Mesenchymal stem cell (in vitro differentiated cells and primary cell): ENCODE data around the gene OAF.

Experiments used
- DNase-seq: peaks from one replicate; pipeline ENCODE4 v3.0.0-alpha.2; 2013
- H2AFZ ChIP-seq: one replicate; pipeline ENCODE4 v1.6.1; 2013; ENCODE audit warnings: low read depth, mild to moderate bottlenecking, control low read depth, inconsistent platforms, low read length, moderate library complexity
- H2AK5ac ChIP-seq: 2 replicates; pipeline ENCODE4 v1.6.1; 2013; ENCODE audit warnings: low read length, moderate library complexity, mild to moderate bottlenecking, inconsistent platforms; ENCODE audit not compliant: severe bottlenecking
- H2BK120ac ChIP-seq: one replicate; pipeline ENCODE4 v1.6.1; 2013; ENCODE audit warnings: low read depth, mild to moderate bottlenecking, inconsistent platforms, low read length, moderate library complexity
- H2BK12ac ChIP-seq, 2 experiments: one replicate each; pipeline ENCODE4 v1.6.1; 2013; ENCODE audit warnings: inconsistent platforms in 2 of 2, low read length in 2 of 2, mild to moderate bottlenecking in 2 of 2, moderate library complexity in 2 of 2, control low read depth in 1 of 2
- H2BK15ac ChIP-seq: one replicate; pipeline ENCODE4 v1.6.1; 2013; ENCODE audit warnings: mild to moderate bottlenecking, low read depth, inconsistent platforms; ENCODE audit not compliant: poor library complexity, severe bottlenecking
- H2BK5ac ChIP-seq: 2 replicates; pipeline ENCODE4 v1.6.1; 2013; ENCODE audit warnings: low read depth, mild to moderate bottlenecking, low read length, control low read depth, inconsistent platforms; ENCODE audit not compliant: poor library complexity, severe bottlenecking
- H3K14ac ChIP-seq, 2 experiments: one replicate each; pipeline ENCODE4 v1.6.1; 2013; ENCODE audit warnings: inconsistent platforms in 2 of 2, low read length in 2 of 2, control low read depth in 1 of 2, mild to moderate bottlenecking in 1 of 2, moderate library complexity in 1 of 2
- H3K18ac ChIP-seq, 2 experiments: one replicate each; pipeline ENCODE4 v1.6.1; 2013; ENCODE audit warnings: inconsistent platforms in 2 of 2, low read length in 2 of 2, control low read depth in 1 of 2, low read depth in 1 of 2, mild to moderate bottlenecking in 1 of 2
- H3K23ac ChIP-seq, 2 experiments: one replicate each; pipeline ENCODE4 v1.6.1; 2013; ENCODE audit warnings: inconsistent platforms in 2 of 2, low read length in 2 of 2, mild to moderate bottlenecking in 2 of 2, moderate library complexity in 2 of 2, control low read depth in 1 of 2
- H3K27ac ChIP-seq: 2 replicates; pipeline ENCODE4 v1.5.1; 2013; ENCODE audit warnings: mild to moderate bottlenecking, moderate library complexity, low read length, control low read depth, inconsistent platforms; ENCODE audit not compliant: poor library complexity, severe bottlenecking
- H3K27me3 ChIP-seq, 2 experiments: 2 replicates each; pipeline versions ENCODE4 v1.6.1 to v1.7.0; 2013; ENCODE audit warnings: low read length in 2 of 2, mild to moderate bottlenecking in 2 of 2, moderate library complexity in 2 of 2, control low read depth in 1 of 2, inconsistent platforms in 1 of 2; ENCODE audit not compliant: control insufficient read depth in 1 of 2, insufficient read depth in 1 of 2
- H3K36me3 ChIP-seq, 2 experiments: 2 replicates each; pipeline versions ENCODE4 v1.6.1 to v1.7.0; 2013; ENCODE audit warnings: low read length in 2 of 2, control low read depth in 1 of 2, inconsistent platforms in 1 of 2, low read depth in 1 of 2, mild to moderate bottlenecking in 1 of 2; ENCODE audit not compliant: insufficient read depth in 2 of 2, control insufficient read depth in 1 of 2
- H3K4ac ChIP-seq, 2 experiments: one replicate each; pipeline ENCODE4 v1.6.1; 2013; ENCODE audit warnings: inconsistent platforms in 2 of 2, low read length in 2 of 2, mild to moderate bottlenecking in 2 of 2, moderate library complexity in 2 of 2, control low read depth in 1 of 2, low read depth in 1 of 2
- H3K4me1 ChIP-seq: 2 replicates; pipeline ENCODE4 v1.6.1; 2013; ENCODE audit warnings: low read depth, low read length, control low read depth; ENCODE audit not compliant: control insufficient read depth, insufficient read depth
- H3K4me2 ChIP-seq: 2 replicates; pipeline ENCODE4 v1.6.1; 2013; ENCODE audit warnings: low read length, mild to moderate bottlenecking, inconsistent platforms; ENCODE audit not compliant: poor library complexity, severe bottlenecking
- H3K4me3 ChIP-seq, 2 experiments: 2 replicates each; pipeline versions ENCODE4 v1.5.1 to v1.7.0; 2013; ENCODE audit warnings: low read length in 2 of 2, mild to moderate bottlenecking in 2 of 2, control low read depth in 1 of 2, low read depth in 1 of 2; ENCODE audit not compliant: insufficient read depth in 1 of 2
- H3K79me1 ChIP-seq: replicated peaks from 2 replicates; pipeline ENCODE4 v1.6.1; 2013; ENCODE audit warnings: mild to moderate bottlenecking, control low read depth, low read length, inconsistent platforms; ENCODE audit not compliant: poor library complexity, severe bottlenecking
- H3K9ac ChIP-seq: 2 replicates; pipeline ENCODE4 v1.7.0; 2013; ENCODE audit warnings: mild to moderate bottlenecking, low read length, moderate library complexity
- H3K9me3 ChIP-seq: 2 replicates; pipeline ENCODE4 v1.7.0; 2013; ENCODE audit warnings: mild to moderate bottlenecking, low read length; ENCODE audit not compliant: control insufficient read depth
- H4K8ac ChIP-seq: one replicate; pipeline ENCODE4 v1.6.1; 2013; ENCODE audit warnings: inconsistent platforms, mild to moderate bottlenecking, low read length, moderate library complexity
- H4K91ac ChIP-seq: one replicate; pipeline ENCODE4 v1.6.1; 2013; ENCODE audit warnings: mild to moderate bottlenecking, low read length, inconsistent platforms
- WGBS: methylation state at CpG from one replicate; pipeline ENCODE4 v1.1.7; 2013; ENCODE audit warnings: mixed read lengths; 5-methylcytosine and 5-hydroxymethylcytosine counted together

OAF gene

DNA sequence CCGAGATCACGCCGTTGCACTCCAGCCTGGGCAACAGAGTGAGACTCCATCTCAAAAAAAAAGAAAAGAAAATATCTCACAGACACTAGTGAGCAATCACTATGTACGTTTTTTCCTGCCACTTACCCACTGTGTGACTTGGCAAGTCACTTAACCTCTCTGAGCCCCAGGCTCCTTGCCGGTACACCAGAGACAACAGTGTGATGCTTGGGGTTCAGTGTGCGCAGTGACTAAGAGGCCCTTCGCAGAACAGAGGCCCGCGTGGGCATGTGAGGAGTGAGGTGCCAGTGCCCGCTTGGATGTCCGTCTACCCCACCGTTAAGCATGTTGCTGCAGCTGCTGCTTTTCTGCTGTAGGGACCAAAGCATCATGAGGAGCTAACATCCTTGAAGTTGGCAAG, 6.7 kb downstream of the OAF start:
- 95% methylated on average over 12 of the region's 12 CpGs for WGBS

DNA sequence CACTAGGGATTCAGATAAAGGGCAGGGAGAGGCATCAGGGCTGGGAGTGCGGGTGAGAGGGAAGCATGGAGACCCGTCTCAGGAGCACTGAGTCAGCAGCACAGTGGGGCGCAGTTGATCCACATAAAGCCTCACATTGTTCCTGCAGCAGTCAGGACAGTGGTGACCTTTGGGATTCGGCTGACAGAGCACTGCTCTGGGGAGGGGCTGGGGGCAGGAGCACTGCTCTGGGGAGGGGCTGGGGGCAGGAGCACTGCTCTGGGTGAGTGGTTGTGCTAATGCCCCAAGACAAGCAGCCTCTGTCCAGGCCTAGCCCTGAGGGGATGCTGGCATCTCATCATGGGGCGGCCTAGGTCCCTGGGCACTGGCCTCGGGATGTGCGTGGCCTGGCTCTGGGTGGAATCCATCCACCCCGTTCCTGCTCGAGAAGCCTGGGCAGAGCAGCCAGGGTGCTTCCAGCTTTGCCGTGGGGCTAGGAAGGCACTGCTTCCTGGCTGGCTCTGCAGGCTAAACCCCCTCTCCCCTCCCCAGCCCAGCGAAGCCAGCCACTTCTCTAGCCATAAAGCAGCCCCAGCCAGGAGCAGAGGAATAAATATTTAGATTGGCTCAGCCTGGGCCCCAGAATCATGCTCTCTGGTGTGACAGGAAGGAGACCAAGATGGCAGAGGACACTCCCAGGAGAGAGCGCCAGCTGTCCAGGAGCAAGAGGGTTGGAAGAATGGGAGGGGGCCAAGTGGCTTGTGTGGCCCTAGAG, 7.3 kb downstream of the OAF start:
- no peak overlapping the region for H2BK15ac ChIP-seq
- peak overlapping the region; percentile 79 to 85 for H3K18ac ChIP-seq
- no peak for DNase-seq
- H3K9me3 ChIP-seq, result no peaks in the 10 kb centered on the region
- peak overlapping the region; percentile 2 for H2BK120ac ChIP-seq
- H3K27me3 ChIP-seq, result no peaks in the 10 kb centered on the region
- H2AFZ ChIP-seq, result no peak overlapping the region
- H3K4me1 ChIP-seq, result peaks cover 41% of the 10 kb centered on the region
- peak overlapping the region in 1 of 2 experiments; percentile 75 for H3K23ac ChIP-seq
- WGBS, result 60% methylated on average over 11 of the region's 12 CpGs
- peak overlapping the region; percentile 53 for H4K91ac ChIP-seq
- H3K4ac ChIP-seq, result peak overlapping the region; percentile 66 to 69
- H3K4me3 ChIP-seq, result no peak overlapping the region
- peak overlapping the region; percentile 77 for H3K9ac ChIP-seq
- no peak overlapping the region for H3K4me2 ChIP-seq
- no peak overlapping the region for H2AK5ac ChIP-seq
- H3K79me1 ChIP-seq, result peaks cover 43% of the 10 kb centered on the region
- peak overlapping the region; percentile 23 to 29 for H2BK12ac ChIP-seq
- H2BK5ac ChIP-seq, result no peak overlapping the region
- peak overlapping the region in 1 of 2 experiments; percentile 68 for H3K14ac ChIP-seq
- H4K8ac ChIP-seq, result peak overlapping the region; percentile 76
- H3K27ac ChIP-seq, result no peak overlapping the region
- H3K36me3 ChIP-seq, result peaks cover 16 to 66% of the 10 kb centered on the region in 2 experiments

More for the DNA sequence above, 6.7 kb downstream of the OAF start:
- Histone ChIP-seq H2BK120ac (no peak overlapping the region), H3K36me3 (peaks cover 14 to 62% of the 10 kb centered on the region in 2 experiments), H3K4me1 (peaks cover 46% of the 10 kb centered on the region), H3K4ac (peak overlapping the region in 1 of 2 experiments; percentile 44), H3K9me3 (no peaks in the 10 kb centered on the region), H3K23ac (peak overlapping the region in 1 of 2 experiments; percentile 75), H3K79me1 (peaks cover 46% of the 10 kb centered on the region), H4K91ac (peak overlapping the region; percentile 53), H3K27me3 (no peaks in the 10 kb centered on the region), H2AFZ (no peak overlapping the region), H2BK12ac (peak overlapping the region; percentile 17 to 29), H2BK5ac (no peak overlapping the region), H3K4me2 (no peak overlapping the region), H2BK15ac (no peak overlapping the region), H3K14ac (peak overlapping the region in 1 of 2 experiments; percentile 23), H4K8ac (no peak overlapping the region), H3K9ac (peak overlapping the region; percentile 16), H2AK5ac (no peak overlapping the region), H3K4me3 (no peak overlapping the region), H3K18ac (peak overlapping the region in 1 of 2 experiments; percentile 85), H3K27ac (no peak overlapping the region)
- no peak for DNase-seq

DNA sequence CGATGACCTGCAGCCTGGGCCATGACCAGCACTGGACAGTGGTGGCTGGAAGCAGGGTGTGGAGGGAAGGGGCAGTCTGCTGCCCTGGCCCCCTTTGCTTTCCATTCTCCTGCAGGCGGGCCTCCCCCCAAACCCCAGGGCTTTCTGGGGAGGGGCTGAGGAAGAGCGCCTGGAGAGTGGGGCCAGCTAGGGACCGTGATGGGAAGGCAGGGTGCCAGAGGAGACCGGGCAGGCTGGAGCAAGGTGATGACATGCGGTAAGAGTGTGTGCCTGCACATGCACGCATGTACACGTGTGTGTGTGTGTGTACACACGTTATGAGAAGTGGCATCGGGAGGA, 7.8 kb downstream of the OAF start:
- Histone ChIP-seq H3K14ac (peak overlapping the region in 1 of 2 experiments; percentile 68), H3K9me3 (no peaks in the 10 kb centered on the region), H3K9ac (peak overlapping the region; percentile 77), H3K27me3 (no peaks in the 10 kb centered on the region), H3K36me3 (peaks cover 16 to 71% of the 10 kb centered on the region in 2 experiments), H3K27ac (no peak overlapping the region), H3K4me1 (peaks cover 38% of the 10 kb centered on the region), H2BK12ac (peak overlapping the region in 1 of 2 experiments; percentile 23), H2AFZ (no peak overlapping the region), H2BK120ac (no peak overlapping the region), H4K91ac (peak overlapping the region; percentile 44), H3K4me2 (no peak overlapping the region), H2BK15ac (no peak overlapping the region), H3K4me3 (no peak overlapping the region), H3K79me1 (peaks cover 38% of the 10 kb centered on the region), H3K18ac (peak overlapping the region in 1 of 2 experiments; percentile 35), H3K4ac (no peak overlapping the region), H2AK5ac (no peak overlapping the region), H4K8ac (peak overlapping the region; percentile 76), H2BK5ac (no peak overlapping the region), H3K23ac (no peak overlapping the region)
- 87% methylated on average over 10 of the region's 10 CpGs for WGBS
- DNase-seq, result no peak

DNA sequence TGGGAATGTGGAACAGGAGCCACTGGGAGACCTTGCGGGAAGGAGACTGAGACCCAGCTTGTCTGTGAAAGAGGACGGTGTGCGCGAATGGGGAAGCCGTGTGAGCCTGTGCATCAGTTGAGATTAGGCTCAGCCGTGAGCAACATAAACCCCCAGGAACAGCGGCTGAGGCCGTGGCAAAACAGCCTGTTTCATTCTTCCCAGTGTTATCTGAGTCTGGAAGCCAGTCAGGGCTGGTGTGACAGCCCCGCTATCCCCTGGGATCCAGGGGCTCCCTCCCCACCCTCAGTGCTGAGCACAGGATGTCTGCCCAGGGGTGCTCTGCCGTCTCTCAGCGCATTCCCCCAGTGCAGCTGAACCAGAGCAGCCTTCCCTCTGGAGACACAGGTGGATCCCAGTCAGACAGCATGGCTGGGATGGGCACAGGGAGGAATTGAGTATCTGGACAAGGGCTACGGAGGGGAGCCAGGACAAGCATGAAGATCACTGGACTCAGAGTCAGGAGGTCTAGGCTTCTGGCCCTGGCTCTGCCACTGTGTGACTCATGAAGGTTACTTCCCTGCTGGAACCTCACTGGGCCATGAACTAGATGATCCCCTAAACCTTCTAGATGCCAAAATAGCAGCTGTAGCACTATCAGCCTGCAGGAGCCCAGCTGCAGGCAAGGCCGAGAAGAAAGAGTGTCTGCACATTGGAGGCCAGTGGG, 8.6 kb downstream of the OAF start:
- Histone ChIP-seq H4K91ac (no peak overlapping the region), H2AFZ (no peak overlapping the region), H3K27ac (no peak overlapping the region), H2BK5ac (no peak overlapping the region), H2AK5ac (no peak overlapping the region), H3K9ac (peak overlapping the region; percentile 77), H3K4me3 (peak overlapping the region in 1 of 2 experiments; percentile 33), H2BK15ac (no peak overlapping the region), H3K27me3 (no peaks in the 10 kb centered on the region), H3K4me1 (peaks cover 38% of the 10 kb centered on the region), H2BK120ac (no peak overlapping the region), H2BK12ac (peak overlapping the region in 1 of 2 experiments; percentile 14), H3K36me3 (peaks cover 14 to 72% of the 10 kb centered on the region in 2 experiments), H3K23ac (no peak overlapping the region), H3K18ac (peak overlapping the region in 1 of 2 experiments; percentile 35), H3K14ac (no peak overlapping the region), H3K9me3 (no peaks in the 10 kb centered on the region), H3K79me1 (peaks cover 34% of the 10 kb centered on the region), H3K4me2 (no peak overlapping the region), H4K8ac (no peak overlapping the region), H3K4ac (no peak overlapping the region)
- peak; percentile 24 for DNase-seq
- WGBS, result 88% methylated on average over 13 of the region's 13 CpGs
